ENCODE data around the gene TGFB3. TPM values are rescaled to one million over a fixed set of nuclear protein-coding genes. Genes with fewer than 3 reads are reported as not detected.

The TGFB3 gene
- total RNA-seq, 4 donors from 2014 or later: 16.1 to 85.3 (median 55.0) TPM

GRCh38 chr14:75961662-75962061, 20.1 kb downstream of the TGFB3 start:
- Histone ChIP-seq H3K9me3 (no peaks in the 10 kb centered on the region), H3K27ac (no peak overlapping the region), H3K27me3 (no peaks in the 10 kb centered on the region), H3K4me3 (no peak overlapping the region), H3K4me1 (no peaks in the 10 kb centered on the region), H3K36me3 (no peaks in the 10 kb centered on the region)
- TF ChIP-seq POLR2A (IDR thresholded peaks at IDR 0.05): no peak
- no peak for TF ChIP-seq CTCF (IDR thresholded peaks at IDR 0.05)
- intact Hi-C loops (cut with DNase I; ENCODE audit: low total_unique reads): no loop called here
- no peak for DNase-seq

GRCh38 chr14:75960231-75960630, 21.6 kb downstream of the TGFB3 start:
- no peaks in the 10 kb centered on the region for H3K27me3 ChIP-seq
- no peaks in the 10 kb centered on the region for H3K9me3 ChIP-seq
- DNase-seq: no peak
- H3K36me3 ChIP-seq: no peaks in the 10 kb centered on the region
- intact Hi-C loops (cut with DNase I; ENCODE audit: low total_unique reads): no loop called here
- no peak for TF ChIP-seq CTCF (IDR thresholded peaks at IDR 0.05)
- no peak for TF ChIP-seq POLR2A (IDR thresholded peaks at IDR 0.05)
- no peak overlapping the region for H3K27ac ChIP-seq
- H3K4me1 ChIP-seq: no peaks in the 10 kb centered on the region
- H3K4me3 ChIP-seq: no peak overlapping the region

- intact Hi-C loops (cut with DNase I; ENCODE audit: low total_unique reads): no loop called here
- Histone ChIP-seq H3K4me3 (no peak overlapping the region), H3K27me3 (no peaks in the 10 kb centered on the region), H3K9me3 (no peaks in the 10 kb centered on the region), H3K4me1 (no peaks in the 10 kb centered on the region), H3K36me3 (no peaks in the 10 kb centered on the region), H3K27ac (no peak overlapping the region)
- no peak for DNase-seq
- TF ChIP-seq POLR2A (IDR thresholded peaks at IDR 0.05): no peak
- TF ChIP-seq CTCF (IDR thresholded peaks at IDR 0.05): no peak
Observed at GRCh38 chr14:75959031-75959430, 22.8 kb downstream of the TGFB3 start.

GRCh38 chr14:75952489-75952888, 29.3 kb downstream of the TGFB3 start:
- no peak for DNase-seq
- intact Hi-C loops (cut with DNase I; ENCODE audit: low total_unique reads): no loop called here
- Histone ChIP-seq H3K36me3 (no peaks in the 10 kb centered on the region), H3K27me3 (no peaks in the 10 kb centered on the region), H3K27ac (no peak overlapping the region), H3K4me3 (no peak overlapping the region), H3K4me1 (no peaks in the 10 kb centered on the region), H3K9me3 (no peaks in the 10 kb centered on the region)
- TF ChIP-seq POLR2A (IDR thresholded peaks at IDR 0.05) (no peak), CTCF (IDR thresholded peaks at IDR 0.05) (no peak)

GRCh38 chr14:75946785-75947184, 35.0 kb downstream of the TGFB3 start:
- no peak overlapping the region for H3K27ac ChIP-seq
- intact Hi-C loops (cut with DNase I; ENCODE audit: low total_unique reads): no loop called here
- no peaks in the 10 kb centered on the region for H3K4me1 ChIP-seq
- H3K27me3 ChIP-seq: no peaks in the 10 kb centered on the region
- H3K9me3 ChIP-seq: no peaks in the 10 kb centered on the region
- TF ChIP-seq CTCF (IDR thresholded peaks at IDR 0.05): no peak
- no peak for TF ChIP-seq POLR2A (IDR thresholded peaks at IDR 0.05)
- no peaks in the 10 kb centered on the region for H3K36me3 ChIP-seq
- DNase-seq: no peak
- no peak overlapping the region for H3K4me3 ChIP-seq

Data from uterus (tissue), 4 donors.